HG02885 (cell line): ENCODE data around the gene OLFM3.

Experiments
- ATAC-seq: cut with Tn5 transposase; IDR thresholded peaks from one replicate; pipeline ENCODE4 v1.9.1; 2021; ENCODE audit warnings: mild to moderate bottlenecking; ENCODE audit not compliant: unreplicated experiment, poor library complexity

Gene OLFM3

GRCh38 chr1:101854271-101854670 lies 142.5 kb downstream of the OLFM3 start:
- ATAC-seq, result no peak

- no peak for ATAC-seq
Measured at GRCh38 chr1:101852936-101853335, 143.8 kb downstream of the OLFM3 start.

- ATAC-seq, result no peak
Measured at GRCh38 chr1:101849356-101849755, 147.4 kb downstream of the OLFM3 start.

GRCh38 chr1:101847626-101848025 lies 149.1 kb downstream of the OLFM3 start:
- ATAC-seq, result no peak

GRCh38 chr1:101846820-101847219 lies 149.9 kb downstream of the OLFM3 start:
- ATAC-seq, result no peak

GRCh38 chr1:101843160-101843559 lies 153.6 kb downstream of the OLFM3 start:
- ATAC-seq, result no peak

GRCh38 chr1:101841824-101842223 lies 154.9 kb downstream of the OLFM3 start:
- ATAC-seq, result no peak

GRCh38 chr1:101835988-101836387 lies 160.7 kb downstream of the OLFM3 start:
- no peak for ATAC-seq

- no peak for ATAC-seq
Measured at GRCh38 chr1:101833312-101833711, 163.4 kb downstream of the OLFM3 start.

GRCh38 chr1:101826416-101826815 lies 170.3 kb downstream of the OLFM3 start:
- no peak for ATAC-seq

GRCh38 chr1:101820071-101820470 lies 176.7 kb downstream of the OLFM3 start:
- peak; percentile 61 for ATAC-seq

- ATAC-seq, result no peak
Measured at GRCh38 chr1:101816262-101816661, 180.5 kb downstream of the OLFM3 start.

- no peak for ATAC-seq
Measured at GRCh38 chr1:101798417-101798816, 198.3 kb downstream of the OLFM3 start.

- ATAC-seq, result no peak
Measured at GRCh38 chr1:101797722-101798121, 199.0 kb downstream of the OLFM3 start.

- ATAC-seq, result no peak
Measured at GRCh38 chr1:101781201-101781831, 215.4 kb downstream of the OLFM3 start.

GRCh38 chr1:101769520-101769919 lies 227.2 kb downstream of the OLFM3 start:
- peak; percentile 94 for ATAC-seq

GRCh38 chr1:101757985-101758384 lies 238.7 kb downstream of the OLFM3 start:
- ATAC-seq, result no peak

GRCh38 chr1:101756411-101756810 lies 240.3 kb downstream of the OLFM3 start:
- no peak for ATAC-seq
